WTC11 (cell line): ENCODE data around the gene KCNK17.

Experiments
- CTCF ChIP-seq: fragments of 200-600 bp; IDR thresholded peaks from 2 replicates; pipeline ENCODE4 v1.8.0; 2022; ENCODE audit warnings: antibody characterized with exemption
- E2F5 ChIP-seq: sonication (generic); formaldehyde crosslinking; IDR thresholded peaks from 2 replicates; pipeline ENCODE4 v1.8.1; 2022; ENCODE audit warnings: mild to moderate bottlenecking, moderate library complexity, missing genetic modification reagents
- FOXK1 ChIP-seq: sonication (generic); formaldehyde crosslinking; IDR thresholded peaks from 2 replicates; pipeline ENCODE4 v1.8.0; 2022; ENCODE audit warnings: mild to moderate bottlenecking, moderate library complexity, missing genetic modification reagents
- FOXP4 ChIP-seq: sonication (generic); formaldehyde crosslinking; IDR thresholded peaks from 2 replicates; pipeline ENCODE4 v1.8.0; 2022; ENCODE audit warnings: mild to moderate bottlenecking, missing genetic modification reagents
- GTF2I ChIP-seq: fragments of 250-450 bp; sonication (Bioruptor Pico); conservative IDR thresholded peaks from 2 replicates; pipeline ENCODE4 v1.4.0; 2021; ENCODE audit warnings: mild to moderate bottlenecking
- IRF2 ChIP-seq: sonication (generic); formaldehyde crosslinking; IDR thresholded peaks from 2 replicates; pipeline ENCODE4 v1.8.0; 2022; ENCODE audit warnings: low read depth, missing genetic modification reagents, borderline replicate concordance
- JAZF1 ChIP-seq: fragments of 250-450 bp; sonication (Bioruptor Pico); IDR thresholded peaks from 2 replicates; pipeline ENCODE4 v1.9.0; 2021; ENCODE audit warnings: moderate library complexity, mild to moderate bottlenecking, inconsistent platforms
- NFE2L1 ChIP-seq: sonication (generic); formaldehyde crosslinking; IDR thresholded peaks from 2 replicates; pipeline ENCODE4 v1.8.1; 2023; ENCODE audit warnings: missing genetic modification reagents
- NFYB ChIP-seq: sonication (generic); formaldehyde crosslinking; conservative IDR thresholded peaks from 2 replicates; pipeline ENCODE4 v1.8.0; 2022; ENCODE audit warnings: low read depth, missing genetic modification reagents
- NR1H2 ChIP-seq: sonication (generic); formaldehyde crosslinking; IDR thresholded peaks from 2 replicates; pipeline ENCODE4 v1.9.0; 2021; ENCODE audit warnings: mild to moderate bottlenecking, moderate library complexity, missing genetic modification reagents
- TEAD4 ChIP-seq: sonication (generic); formaldehyde crosslinking; IDR thresholded peaks from 2 replicates; pipeline ENCODE4 v1.8.0; 2022; ENCODE audit warnings: mild to moderate bottlenecking, missing genetic modification reagents
- ZNF121 ChIP-seq: sonication (generic); formaldehyde crosslinking; IDR thresholded peaks from 2 replicates; pipeline ENCODE4 v1.8.0; 2023; ENCODE audit warnings: missing genetic modification reagents

DNA sequence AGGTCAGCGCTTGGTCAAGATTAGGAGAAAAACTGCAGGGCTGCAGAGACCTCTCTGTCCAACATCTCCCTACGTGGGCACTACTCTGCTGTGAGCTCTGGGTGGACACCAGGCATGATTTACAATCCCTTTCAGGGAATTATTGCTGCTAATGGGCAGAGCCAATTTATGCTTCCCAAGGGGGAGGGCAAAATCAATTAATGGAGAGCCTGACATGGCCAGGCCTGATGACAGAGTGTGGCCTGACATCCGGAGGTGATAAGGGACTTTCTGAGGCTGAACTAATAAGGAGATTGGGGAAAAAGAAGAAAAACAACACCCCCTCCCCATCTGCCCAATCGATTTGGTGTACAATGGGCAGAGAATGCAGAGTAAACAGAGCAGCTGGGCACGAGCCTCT, 13.3 kb upstream of the KCNK17 start:
- TF ChIP-seq IRF2 (CRISPR knock-in tag) (no peak), FOXP4 (CRISPR knock-in tag) (no peak), NFYB (CRISPR knock-in tag) (no peak), CTCF (no peak), FOXK1 (CRISPR knock-in tag) (no peak), ZNF121 (no peak), NR1H2 (CRISPR knock-in tag) (no peak), E2F5 (CRISPR knock-in tag) (no peak), JAZF1 (no peak), NFE2L1 (no peak), TEAD4 (no peak), GTF2I (CRISPR knock-in tag) (no peak)
